GDM1 (cell line): ENCODE measurements around the gene KRTAP10-1.

ENCODE experiments used
- DNase-seq: peaks from one replicate; lab custom pipeline; 2025; lab: John Stamatoyannopoulos, UW

The KRTAP10-1 gene

DNA sequence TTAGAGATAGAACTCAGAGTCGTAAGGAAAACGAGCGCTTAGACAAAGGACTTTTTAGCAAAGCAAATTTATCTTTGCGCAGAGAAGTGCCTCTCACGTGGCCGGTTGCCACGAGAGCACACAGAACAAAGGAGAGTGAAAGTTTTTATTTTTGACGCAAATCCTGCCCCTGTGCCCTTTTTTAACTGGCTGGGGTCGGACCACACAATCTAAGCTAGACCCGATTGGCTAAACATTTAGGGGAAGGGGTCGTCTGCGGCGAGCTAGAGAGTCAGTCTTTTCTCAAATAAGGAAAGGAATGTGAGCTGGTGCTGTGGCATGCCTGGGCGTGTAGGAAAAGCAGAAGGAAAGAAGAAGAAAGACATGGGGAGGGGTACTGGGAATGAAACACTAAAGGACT, 8.9 kb upstream of the KRTAP10-1 start:
- no peak for DNase-seq

DNA sequence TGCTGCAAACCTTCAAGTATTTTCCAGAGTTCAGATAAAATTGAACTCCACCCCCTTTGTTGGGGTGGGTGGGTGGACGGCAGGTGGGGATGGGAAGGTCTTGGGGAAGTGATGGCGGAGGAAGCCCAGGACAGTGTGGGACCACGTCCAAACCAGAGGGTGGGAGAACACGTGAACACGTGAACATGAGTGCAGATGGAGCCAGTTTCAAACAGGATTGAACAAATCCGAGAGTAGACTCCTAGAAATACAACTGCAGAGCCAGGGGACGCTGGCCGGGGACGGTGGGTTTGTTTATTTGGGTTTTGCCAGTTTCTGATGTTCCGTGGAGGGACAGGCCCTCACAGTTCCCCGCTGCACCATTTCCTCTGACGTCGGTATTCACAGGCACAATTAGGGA, 8.4 kb upstream of the KRTAP10-1 start:
- no peak for DNase-seq

DNA sequence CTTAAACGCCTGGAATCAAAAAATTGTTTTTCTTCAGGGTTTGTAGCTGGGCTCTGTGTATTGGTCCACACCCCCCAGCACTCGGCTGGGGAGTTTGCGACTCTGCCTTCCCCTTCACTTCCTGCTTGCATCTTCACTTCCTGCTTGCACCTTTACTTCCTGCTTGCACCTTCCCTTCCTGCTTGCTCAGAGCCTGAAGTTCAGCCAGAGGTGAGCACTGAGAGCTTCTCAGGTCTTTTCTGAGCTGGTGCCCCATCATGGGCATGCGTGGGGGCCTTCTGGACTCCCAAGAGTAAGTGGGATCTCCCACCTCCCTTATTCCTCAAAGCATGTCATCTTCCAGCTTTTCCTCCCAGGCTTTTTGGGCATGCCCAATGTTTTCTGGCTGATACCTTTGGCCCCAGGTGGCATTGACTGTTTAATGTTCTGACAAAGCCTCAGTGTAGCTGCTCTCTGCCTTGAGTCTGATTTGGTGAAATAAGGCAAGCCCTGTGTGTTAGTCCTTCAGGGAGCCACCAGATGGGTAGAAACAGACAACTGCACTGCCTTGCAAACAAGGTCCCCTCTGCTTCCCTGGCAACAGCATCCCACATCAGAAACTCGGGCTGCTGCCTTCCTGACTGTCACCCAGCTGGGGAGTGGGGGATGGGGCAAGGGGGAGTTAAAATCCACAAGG, 7.8 kb upstream of the KRTAP10-1 start:
- no peak for DNase-seq

DNA sequence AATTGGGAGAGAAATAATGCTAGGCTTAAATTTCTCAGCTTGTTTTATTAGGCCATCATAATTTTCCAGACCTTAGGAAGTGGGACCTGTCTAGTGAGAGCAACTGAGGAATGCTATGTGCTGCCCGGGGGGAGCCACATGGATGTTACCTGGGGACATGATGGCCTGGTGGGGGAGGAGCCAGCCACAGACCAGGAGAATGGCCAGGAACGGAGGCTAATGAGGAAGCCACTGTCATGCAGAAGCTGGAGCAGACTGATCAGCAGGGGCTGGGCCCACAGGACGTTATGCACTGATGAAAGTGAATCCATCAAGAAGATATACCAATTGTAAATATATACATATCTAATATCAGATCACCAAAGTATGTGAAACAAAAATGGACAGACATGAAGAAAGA, 4.6 kb upstream of the KRTAP10-1 start:
- DNase-seq = no peak

DNA sequence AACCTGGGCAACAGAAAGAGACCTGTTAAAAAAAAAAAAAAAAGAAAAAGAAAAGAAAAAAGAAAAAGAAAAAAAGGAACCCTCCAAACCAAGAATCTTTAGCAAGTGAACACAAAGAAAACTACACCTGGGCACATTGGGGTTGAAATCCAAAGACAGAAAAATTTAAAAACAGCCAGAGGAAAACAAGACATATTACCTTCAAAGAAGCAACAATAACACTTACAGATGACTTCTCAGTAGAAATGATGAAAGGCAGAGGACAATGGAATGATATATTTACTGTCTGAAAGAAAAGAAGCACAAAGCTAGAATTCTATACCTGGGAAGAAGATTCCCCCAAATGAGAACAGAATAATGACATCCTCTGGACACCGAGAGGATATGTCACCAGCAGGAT, 2.7 kb upstream of the KRTAP10-1 start:
- DNase-seq = no peak

DNA sequence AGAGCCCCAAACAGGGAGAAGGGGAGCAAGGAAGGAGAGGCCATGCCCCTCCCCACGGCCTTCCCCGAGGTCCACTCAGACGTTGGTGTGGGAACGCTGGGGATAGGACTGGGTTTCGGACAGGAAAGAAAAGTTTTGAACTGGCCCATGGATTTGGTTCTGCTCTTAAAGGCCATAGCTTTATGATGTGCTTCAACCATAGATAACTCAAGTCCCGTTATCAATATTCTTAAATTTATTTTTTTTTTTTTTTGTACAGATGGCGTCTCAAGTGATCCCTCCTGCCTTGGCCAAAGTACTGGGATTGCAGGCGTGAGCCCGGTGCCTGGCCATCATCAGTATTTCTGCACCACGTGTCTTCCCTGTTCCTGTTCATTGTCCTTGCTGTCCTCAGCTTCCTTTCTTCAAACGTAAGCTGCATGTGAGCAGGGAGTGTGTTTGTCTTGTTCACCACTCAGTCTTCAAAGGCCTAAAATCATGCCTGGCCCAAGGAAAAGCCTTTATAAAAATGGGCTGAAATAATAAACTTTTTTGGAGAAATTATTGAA, 820 bp upstream of the KRTAP10-1 start:
- DNase-seq = no peak

DNA sequence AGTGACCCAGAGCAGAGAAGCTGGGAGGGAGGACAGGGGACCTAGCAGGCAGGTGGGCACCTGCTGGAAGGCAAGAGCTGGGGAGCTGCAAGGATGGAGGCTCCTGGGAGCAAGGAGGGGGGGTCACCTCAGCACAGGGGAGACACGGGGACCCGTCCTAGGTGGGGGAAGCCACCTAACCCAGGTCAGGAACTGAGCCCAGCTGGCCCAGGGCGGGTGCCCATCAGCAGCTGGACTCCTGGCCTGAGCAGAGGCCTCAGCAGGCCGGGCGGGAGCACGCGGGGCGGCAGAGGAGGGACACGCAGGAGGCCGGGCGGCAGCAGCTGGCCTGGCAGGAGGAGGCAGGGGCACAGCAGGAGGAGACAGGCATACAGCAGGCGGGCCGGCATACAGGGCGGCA, 949 bp downstream of the KRTAP10-1 start:
- no peak for DNase-seq

DNA sequence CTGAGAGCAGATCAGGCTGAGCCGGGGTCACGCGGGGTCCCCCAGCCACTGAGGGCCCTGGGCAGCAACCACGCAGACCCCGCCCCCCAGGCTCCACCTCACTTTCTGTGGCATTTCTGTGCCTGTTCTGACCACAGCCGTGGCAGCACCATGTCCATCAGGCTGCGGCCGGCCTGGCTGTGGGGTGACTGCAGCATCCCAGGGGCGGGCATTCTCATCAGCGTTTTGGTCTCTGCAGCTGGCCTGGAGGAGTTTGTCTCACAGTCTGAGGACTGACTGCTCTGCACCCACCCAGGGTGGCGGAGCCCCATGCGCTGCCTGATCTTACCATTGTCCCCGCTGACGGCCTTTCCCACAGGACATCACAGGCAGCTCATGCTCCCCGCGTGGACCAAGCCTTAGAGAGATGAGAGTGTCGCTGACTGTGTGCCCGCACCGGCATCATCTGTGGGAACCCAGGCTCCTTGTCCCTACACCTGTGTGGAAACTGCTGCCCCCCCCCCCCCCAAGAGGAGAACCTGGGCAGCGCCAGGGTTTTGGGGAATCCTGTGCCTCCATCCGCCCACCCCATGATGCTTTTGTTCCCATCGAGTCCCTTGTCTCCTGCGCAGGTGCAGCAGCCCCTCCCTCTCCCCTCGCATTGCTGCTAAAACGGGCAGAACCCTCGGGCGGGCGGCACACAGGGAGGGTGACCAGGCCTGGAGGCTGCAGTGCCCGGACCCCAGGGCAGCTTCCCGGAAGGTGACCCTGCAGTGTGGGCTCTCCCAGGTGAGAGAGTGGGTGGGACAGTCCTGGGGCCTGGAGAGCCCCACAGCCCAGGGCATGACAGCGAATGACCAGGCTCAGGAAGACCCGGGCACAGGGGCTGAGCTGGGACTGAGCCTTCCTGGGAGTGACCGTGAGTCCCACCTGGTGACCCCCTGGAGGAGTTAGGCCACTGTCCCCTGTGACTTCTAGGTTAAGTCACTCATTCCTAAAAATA, 1.8 kb downstream of the KRTAP10-1 start:
- no peak for DNase-seq

DNA sequence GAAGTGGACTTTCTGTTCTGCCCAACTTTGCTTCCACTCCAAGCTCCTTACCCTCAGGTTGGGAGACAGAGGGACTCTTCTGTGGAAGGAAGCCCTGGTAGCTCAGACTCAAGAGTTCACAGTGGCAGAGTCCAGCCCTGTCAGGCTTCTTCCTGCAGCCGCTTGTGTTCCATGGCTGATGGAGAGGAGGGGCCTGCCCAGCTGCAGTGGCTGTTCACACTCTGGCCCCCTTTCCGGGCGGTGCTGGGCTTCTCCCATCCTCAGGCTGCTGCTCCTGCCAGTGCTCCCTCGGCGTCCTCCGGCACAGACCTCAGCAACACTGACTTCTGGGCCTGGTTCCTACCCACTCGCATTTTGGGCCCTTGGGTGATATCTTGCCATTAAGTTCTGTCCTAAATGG, 4.0 kb downstream of the KRTAP10-1 start:
- DNase-seq = no peak

DNA sequence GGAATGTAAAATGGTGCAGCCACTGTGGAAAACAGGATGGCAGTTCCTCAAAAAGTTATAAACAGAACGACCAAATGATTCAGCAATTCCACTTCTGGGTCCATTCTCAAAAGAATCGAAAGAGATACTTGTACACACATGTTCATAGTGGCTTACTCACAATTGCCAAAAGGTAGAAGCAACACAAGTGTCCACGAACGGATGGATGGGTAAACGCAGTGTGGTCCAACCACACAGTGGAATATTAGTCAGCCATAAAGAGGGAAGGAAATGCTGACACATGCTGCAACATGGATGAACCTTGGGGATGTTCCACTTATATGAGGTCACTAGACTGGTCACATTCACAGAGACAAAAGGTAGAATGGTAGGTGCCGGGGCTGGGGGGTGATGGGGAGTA, 5.3 kb downstream of the KRTAP10-1 start:
- no peak for DNase-seq

DNA sequence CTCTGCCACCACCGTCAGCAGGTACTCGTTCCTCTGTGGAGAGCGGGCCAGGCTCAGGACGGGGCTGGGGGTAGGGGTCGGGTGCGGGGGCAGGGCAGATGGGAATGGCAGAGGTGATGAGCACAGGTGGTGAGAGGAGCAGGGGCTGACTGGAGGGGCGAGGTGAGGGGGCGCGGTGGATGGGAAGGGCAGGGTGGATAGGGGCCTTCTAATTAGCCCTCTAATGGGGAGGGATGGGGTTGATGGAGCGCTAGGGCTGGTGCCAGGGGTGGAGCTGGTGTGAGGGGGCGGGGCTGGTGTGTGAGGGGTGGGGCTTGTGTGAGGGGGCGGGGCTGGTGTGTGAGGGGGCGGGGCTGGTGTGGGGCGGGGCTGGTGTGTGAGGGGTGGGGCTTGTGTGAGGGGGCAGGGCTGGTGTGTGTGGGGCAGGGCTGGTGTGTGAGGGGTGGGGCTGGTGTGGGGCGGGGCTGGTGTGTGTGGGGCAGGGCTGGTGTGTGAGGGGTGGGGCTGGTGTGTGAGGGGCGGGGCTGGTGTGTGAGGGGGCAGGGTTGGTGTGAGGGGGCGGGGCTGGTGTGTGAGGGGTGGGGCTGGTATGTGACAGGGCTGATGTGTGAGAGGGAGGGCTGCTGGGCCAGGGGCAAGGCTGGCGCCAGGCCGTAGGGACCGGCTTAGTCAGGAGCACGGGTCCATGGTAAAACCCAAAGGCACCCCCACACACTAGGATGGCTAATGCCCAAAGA, 5.9 kb downstream of the KRTAP10-1 start:
- no peak for DNase-seq

DNA sequence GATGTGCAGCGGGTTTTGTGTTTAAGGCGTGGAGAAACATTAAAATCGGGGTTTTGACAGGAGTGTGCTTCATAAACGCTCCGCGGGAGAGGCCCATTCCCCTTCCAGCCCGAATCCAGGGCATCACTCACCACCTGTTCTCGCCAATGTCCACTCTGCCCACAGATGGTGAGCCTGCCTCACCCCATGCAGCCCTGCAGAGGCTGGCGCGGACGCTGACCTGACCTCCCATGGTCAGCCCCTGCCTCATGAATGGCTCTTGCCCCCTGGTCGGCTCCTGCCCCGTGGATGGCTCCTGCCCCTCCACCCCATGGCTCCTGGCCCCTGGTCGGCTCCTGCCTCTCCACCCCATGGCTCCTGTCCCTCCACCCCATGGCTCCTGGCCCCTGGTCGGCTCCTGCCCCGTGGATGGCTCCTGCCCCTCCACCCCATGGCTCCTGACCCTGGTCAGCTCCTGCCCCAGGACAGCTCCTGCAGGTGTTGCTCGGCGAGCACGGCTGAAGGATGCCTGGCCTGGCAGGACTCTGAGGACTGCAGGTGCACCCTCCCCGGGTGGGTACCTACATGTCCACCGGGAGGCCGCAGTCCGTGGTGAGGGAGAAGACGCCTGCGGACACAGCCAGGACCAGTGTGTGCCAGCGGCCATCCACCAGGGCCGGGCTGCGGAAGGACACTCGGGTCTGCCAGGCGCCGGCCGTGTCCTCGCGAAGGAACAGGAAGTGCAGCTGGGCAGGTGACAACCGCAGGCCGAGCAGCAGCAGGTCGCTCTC, 6.7 kb downstream of the KRTAP10-1 start:
- DNase-seq = no peak

DNA sequence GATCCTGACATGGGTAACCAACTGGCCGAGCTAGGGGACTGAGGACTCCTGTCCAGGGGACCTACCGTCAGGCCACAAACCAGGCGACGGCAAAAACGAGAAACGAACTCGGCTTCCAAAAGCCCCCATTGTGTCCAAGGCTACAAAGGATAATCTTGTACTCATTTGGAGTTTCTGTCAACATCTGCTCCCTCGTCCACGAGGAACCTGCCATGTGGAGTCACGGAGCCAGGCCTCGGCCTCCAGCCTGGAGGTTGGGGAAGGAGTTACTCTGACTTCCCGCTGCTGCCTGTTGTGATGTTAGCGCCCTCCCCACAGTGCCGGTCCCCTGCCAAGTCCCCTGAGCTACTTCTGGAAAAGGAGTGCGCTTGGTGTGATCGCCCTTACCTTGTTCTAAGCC, 7.3 kb downstream of the KRTAP10-1 start:
- no peak for DNase-seq

DNA sequence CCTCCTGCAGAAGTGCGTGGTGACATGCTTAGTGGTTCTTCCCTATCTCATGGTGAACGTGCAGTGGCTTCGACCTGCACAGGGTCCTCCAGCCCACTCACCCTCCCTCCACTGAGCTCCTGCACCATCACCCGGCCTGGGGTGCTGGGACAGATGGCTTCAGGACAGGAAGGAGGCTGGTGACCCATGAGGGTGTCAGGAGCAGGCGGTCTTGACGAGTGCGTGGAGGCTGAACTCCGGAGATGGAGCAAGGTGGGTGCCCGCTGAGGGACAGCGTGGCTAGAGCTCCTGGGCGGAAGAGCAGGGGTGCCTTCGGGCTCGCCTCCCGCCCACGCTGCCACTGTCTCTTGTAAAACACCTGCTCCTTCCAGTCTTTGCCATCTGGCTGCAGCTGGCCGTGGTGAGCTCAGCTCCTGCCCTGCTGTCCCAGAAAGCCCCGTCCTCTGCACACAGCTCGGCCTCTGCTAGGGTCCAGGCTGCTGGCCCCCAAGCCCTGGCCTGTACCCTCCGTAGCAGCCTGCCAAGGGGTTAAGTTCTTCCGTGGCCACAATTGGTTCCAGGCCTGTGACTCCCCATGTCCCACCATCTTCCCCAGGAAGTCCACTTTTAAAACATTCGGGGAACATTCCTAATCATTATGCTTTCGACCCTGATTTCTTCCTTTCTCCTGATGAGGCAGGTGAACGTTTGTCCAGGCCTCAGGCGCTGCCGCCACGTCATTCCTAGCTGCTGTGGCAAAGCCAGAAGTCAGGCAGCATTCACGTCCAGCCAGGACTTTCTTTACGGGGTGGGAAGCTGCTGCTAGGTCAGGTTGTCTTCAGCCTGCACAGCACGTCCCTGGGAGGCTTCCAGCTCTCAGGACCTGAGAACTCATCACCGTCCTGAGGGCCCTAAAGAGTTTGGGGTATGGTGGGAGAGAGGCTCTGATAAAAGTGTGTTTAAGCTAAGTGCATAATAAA, 8.1 kb downstream of the KRTAP10-1 start:
- DNase-seq = no peak

DNA sequence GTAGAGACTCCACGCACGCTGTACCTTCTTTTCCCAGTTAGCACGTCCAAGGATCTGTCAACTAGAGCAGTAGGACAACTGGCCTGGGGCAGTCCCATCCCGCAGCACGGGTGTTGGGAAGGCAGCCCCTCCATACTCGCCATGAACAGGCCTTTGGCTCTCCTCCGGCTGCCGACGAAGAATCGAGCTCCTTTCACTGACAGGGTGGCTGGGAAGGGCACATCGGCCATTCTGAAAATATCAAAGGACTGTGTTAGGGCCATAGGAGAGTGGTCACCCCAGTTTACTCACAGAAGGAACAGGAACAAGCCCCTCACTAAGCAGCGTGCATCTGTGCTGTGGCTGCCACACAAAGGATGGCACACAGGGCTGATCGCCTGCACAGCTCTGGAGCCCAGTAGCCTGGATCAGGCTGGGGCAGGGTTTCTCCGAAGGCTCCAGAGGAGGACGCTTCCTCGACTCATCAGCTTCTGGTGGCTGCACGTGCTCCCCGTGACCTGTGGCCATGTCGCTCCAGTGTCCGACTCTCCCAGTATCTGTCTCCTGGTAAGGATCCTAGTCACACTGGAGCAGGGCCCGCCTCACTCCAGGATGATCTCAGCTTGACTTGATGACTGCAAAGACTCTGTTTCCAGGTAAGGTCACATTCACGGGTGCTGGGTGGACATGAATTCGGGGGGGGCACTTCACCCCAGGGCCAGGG, 8.9 kb downstream of the KRTAP10-1 start:
- DNase-seq = no peak

DNA sequence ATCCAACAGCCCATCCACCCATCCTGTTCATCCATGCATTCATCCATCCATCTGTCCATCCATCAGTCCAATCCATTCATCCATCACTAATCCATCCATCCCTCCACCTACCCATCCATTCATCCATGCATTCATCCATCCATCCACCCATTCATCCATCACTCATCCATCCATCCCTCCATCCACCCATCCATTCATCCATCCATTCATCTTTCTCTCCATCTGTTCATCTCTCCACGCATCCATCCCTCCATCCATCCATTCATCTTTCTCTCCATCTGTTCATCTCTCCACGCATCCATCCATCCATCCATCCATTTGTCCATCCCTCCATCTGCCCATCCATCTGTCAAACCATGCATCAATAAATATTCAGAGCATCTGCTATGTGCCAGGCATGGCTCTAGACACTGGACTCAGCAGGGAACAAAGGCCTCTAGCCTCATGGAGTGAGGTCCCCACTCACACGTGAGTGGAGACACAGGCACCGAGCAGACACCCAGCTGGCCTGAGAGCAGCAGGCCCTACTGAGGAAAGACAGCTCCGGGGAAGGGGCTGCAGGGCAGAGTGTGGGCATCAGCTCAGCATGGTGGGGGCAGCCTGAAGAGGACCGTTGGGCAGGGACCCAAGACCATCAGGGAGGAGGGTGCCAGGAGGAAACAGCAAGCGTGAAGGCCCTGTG, 9.6 kb downstream of the KRTAP10-1 start:
- DNase-seq = no peak

DNA sequence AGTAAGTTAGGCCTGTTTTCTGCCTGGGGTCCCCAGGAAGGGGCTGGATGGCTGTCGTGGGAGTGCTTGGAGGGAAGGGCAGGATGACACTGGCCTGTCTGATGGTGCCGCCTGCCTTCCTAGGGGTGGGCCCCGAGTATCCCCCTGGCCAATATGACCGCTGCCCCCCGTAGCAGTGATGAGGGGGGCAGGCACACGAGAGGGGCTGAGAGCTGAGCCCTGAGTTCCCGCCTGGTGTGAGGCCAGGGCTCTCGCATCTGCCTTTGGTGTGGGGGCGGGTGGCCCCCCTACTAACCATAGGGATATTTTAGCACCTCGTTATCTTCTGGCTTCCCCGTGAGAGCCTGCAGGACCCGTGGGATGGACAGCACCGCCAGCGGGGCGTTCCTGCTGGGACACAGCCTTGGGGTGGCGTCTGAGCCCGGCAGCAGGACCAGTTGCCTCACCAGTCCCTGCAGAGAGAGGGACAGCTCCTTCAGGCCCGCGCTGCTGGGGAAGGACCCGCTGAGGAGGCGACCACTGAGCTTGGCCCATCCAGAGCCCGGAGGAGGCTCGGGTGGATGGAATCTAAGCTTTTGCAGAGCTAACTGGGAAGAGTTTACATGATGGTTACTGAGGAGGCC, 10.4 kb downstream of the KRTAP10-1 start:
- DNase-seq = no peak

DNA sequence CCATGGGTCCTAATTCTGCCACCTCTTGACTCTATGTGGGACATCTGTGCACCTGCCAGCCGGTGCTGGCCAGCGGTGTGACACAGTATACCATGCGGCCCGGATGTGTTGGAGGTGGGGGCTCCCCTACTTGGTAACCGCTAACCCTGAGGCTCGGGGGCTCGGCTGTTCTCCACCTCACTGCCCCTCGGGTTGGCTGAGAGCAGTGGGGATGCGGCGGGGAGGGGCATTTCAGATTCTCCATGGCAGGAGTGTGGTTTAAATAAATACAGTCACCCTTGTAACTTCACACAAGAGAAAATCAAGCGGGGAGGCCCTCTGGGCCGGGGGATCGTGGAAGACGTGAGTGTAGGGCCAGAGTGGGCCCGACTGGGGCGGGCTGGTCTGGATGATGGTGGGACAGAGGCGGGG, 11.0 kb downstream of the KRTAP10-1 start:
- no peak for DNase-seq

DNA sequence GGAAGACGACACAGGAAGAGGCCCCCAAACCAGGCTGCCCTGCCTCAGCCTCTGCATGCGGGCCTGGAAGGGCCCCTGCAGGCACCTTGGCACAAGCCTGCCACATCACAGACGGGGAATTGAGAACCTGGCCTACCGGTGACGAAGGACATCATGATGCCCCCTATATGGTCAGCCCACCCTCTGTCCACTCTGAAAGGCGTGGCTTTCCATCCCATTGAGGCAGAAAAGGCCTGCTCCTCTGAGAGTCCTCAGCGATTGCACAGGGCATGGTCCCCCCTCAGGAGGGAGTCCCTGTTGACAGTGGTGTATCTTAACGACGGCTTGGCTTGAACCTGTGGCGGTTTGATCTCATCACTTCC, 11.4 kb downstream of the KRTAP10-1 start:
- no peak for DNase-seq
